ENCODE results near the gene ATOX1. TPM values are rescaled to one million over a fixed set of nuclear protein-coding genes. Genes with fewer than 3 reads are reported as not detected.

Gene ATOX1
- total and polyA plus RNA-seq, 2 of the 4 experiments (the other 2 are of a cell fraction): 56.3 to 360 TPM

GRCh38 chr5:151708126-151708525 lies 50.3 kb downstream of the ATOX1 start:
- Histone ChIP-seq H3K4ac (ENCODE audit: low read depth, low read length) (no peak overlapping the region), H2BK5ac (ENCODE audit: low read depth, low read length, poor library complexity, severe bottlenecking) (no peak overlapping the region), H3K79me1 (ENCODE audit: low read depth in 1 of 2, low read length in 2 of 2) (no peaks in the 10 kb centered on the region), H4K91ac (ENCODE audit: insufficient read depth, low read depth, low read length) (no peak overlapping the region), H3K27ac (ENCODE audit: insufficient read depth, low read length) (no peak overlapping the region), H3K18ac (ENCODE audit: low read depth, low read length) (no peak overlapping the region), H3K4me3 (ENCODE audit: insufficient read depth, low read depth, low read length) (no peak overlapping the region), H4K5ac (ENCODE audit: low read depth, low read length) (no peak overlapping the region), H2AFZ (replicated peaks; ENCODE audit: low read length, poor library complexity) (no peak overlapping the region), H3K36me3 (ENCODE audit: control insufficient read depth, insufficient read depth, low read length) (no peaks in the 10 kb centered on the region), H3K4me2 (ENCODE audit: low read depth, low read length) (no peak overlapping the region), H2BK15ac (ENCODE audit: low read depth, low read length) (no peak overlapping the region), H3K9me1 (ENCODE audit: insufficient read depth, low read length) (peaks cover 4% of the 10 kb centered on the region; the same call in 1 of the 2 replicates), H2BK20ac (ENCODE audit: low read depth, low read length) (no peak overlapping the region), H3K23ac (ENCODE audit: low read depth, low read length) (no peak overlapping the region), H3K9ac (ENCODE audit: low read depth, low read length) (no peak overlapping the region), H2BK120ac (ENCODE audit: low read depth, low read length) (no peak overlapping the region), H3K27me3 (ENCODE audit: control insufficient read depth, insufficient read depth, low read length) (no peaks in the 10 kb centered on the region), H4K20me1 (ENCODE audit: insufficient read depth, low read length) (no peaks in the 10 kb centered on the region), H3K14ac (replicated peaks; ENCODE audit: low read depth, low read length) (no peak overlapping the region), H3K56ac (ENCODE audit: extremely low read depth, insufficient read depth, low read length) (no peak overlapping the region), H2AK9ac (replicated peaks; ENCODE audit: low read depth, low read length, poor library complexity) (no peak overlapping the region), H3K4me1 (ENCODE audit: control insufficient read depth, insufficient read depth, low read length) (no peaks in the 10 kb centered on the region), H2AK5ac (ENCODE audit: low read depth, low read length) (no peak overlapping the region), H3K9me3 (ENCODE audit: control insufficient read depth, insufficient read depth, low read length) (no peaks in the 10 kb centered on the region), H4K8ac (ENCODE audit: low read depth in 2 of 2, low read length in 2 of 2) (no peak overlapping the region)
- no TSS peak for BruUV-seq (replicated peaks)
- intact Hi-C loops (cut with micrococcal nuclease) (no loop called here), dilution Hi-C loops (cut with HindIII; ENCODE audit: low sequenced_read_pairs, unreplicated experiment) (no loop called here), in situ Hi-C loops (cut with MboI; ENCODE audit: low sequenced_read_pairs) (no loop called here)
- ATAC-seq (ENCODE audit: low read depth) (peak; percentile 24; the same call in 1 of the 2 replicates), DNase-seq (no peak)
- POLR2A ChIA-PET (ENCODE audit: unreplicated experiment): interaction anchor here (0.6 to 1.8 kb wide), 5 partner anchors 9 to 62 kb away, joined by 3 to 9 read pairs (median 5); partner anchors contain the start of gene SPARC
- no peak for TF ChIP-seq USF2 (IDR thresholded peaks at IDR 0.05; ENCODE audit: low read depth, low read length)
- no peak for TF ChIP-seq MAZ (IDR thresholded peaks at IDR 0.05; ENCODE audit: borderline replicate concordance, low read depth, low read length)
- TF ChIP-seq ELK1 (IDR thresholded peaks at IDR 0.05; ENCODE audit: borderline replicate concordance, low read depth, low read length): no peak
- TF ChIP-seq POLR2A (IDR thresholded peaks at IDR 0.05; ENCODE audit: low read depth, low read length): no peak
- TF ChIP-seq, protein P1, sequence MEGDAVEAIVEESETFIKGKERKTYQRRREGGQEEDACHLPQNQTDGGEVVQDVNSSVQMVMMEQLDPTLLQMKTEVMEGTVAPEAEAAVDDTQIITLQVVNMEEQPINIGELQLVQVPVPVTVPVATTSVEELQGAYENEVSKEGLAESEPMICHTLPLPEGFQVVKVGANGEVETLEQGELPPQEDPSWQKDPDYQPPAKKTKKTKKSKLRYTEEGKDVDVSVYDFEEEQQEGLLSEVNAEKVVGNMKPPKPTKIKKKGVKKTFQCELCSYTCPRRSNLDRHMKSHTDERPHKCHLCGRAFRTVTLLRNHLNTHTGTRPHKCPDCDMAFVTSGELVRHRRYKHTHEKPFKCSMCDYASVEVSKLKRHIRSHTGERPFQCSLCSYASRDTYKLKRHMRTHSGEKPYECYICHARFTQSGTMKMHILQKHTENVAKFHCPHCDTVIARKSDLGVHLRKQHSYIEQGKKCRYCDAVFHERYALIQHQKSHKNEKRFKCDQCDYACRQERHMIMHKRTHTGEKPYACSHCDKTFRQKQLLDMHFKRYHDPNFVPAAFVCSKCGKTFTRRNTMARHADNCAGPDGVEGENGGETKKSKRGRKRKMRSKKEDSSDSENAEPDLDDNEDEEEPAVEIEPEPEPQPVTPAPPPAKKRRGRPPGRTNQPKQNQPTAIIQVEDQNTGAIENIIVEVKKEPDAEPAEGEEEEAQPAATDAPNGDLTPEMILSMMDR (conservative IDR thresholded peaks at IDR 0.05; ENCODE audit: low read depth, low read length): no peak
- no peak for TF ChIP-seq FOS (IDR thresholded peaks at IDR 0.05; ENCODE audit: low read depth, low read length)
- TF ChIP-seq MXI1 (IDR thresholded peaks at IDR 0.05; ENCODE audit: borderline replicate concordance, low read depth, low read length): no peak
- no peak for TF ChIP-seq BHLHE40 (IDR thresholded peaks at IDR 0.05; ENCODE audit: low read depth, low read length)
- no peak for TF ChIP-seq RAD21 (IDR thresholded peaks at IDR 0.05; ENCODE audit: low read length)
- TF ChIP-seq CHD1 (IDR thresholded peaks at IDR 0.05; ENCODE audit: low read depth, low read length): no peak
- no peak for TF ChIP-seq SMC3 (IDR thresholded peaks at IDR 0.05; ENCODE audit: low read depth, low read length)
- no peak for TF ChIP-seq NFE2L2 (IDR thresholded peaks at IDR 0.05; ENCODE audit: low read depth, low read length)
- no peak for TF ChIP-seq MAFK (IDR thresholded peaks at IDR 0.05; ENCODE audit: low read depth, low read length)
- TF ChIP-seq RCOR1 (IDR thresholded peaks at IDR 0.05; ENCODE audit: insufficient replicate concordance, low read length): no peak
- no peak for TF ChIP-seq CEBPB (IDR thresholded peaks at IDR 0.05; ENCODE audit: low read depth, low read length)
- no peak for TF ChIP-seq RFX5 (IDR thresholded peaks at IDR 0.05; ENCODE audit: low read depth, low read length)
- CTCF ChIA-PET: interaction anchor here (0.5 to 1.2 kb wide), 2 partner anchors 24 to 242 kb away, joined by 3 to 4 read pairs; no protein-coding TSS in a partner anchor

All from IMR-90 (cell line).